GM23248 (cell line): ENCODE data around the gene CNGA2. TPM values are rescaled to one million over a fixed set of nuclear protein-coding genes. Genes with fewer than 3 reads are reported as not detected.

Experiments used
- DNase-seq: peaks from one replicate; pipeline ENCODE4 v3.0.0-alpha.2; 2015
- H2AFZ ChIP-seq: fragments of 200-600 bp; sonication (generic); 2 replicates; pipeline ENCODE4 v1.6.1; 2016; ENCODE audit warnings: antibody characterized with exemption
- H3F3A ChIP-seq: fragments of 200-600 bp; sonication (generic); 2 replicates; pipeline ENCODE4 v1.6.1; 2016; ENCODE audit warnings: mild to moderate bottlenecking, antibody characterized with exemption, mixed run types; ENCODE audit not compliant: insufficient read depth
- H3K27ac ChIP-seq: fragments of 200-600 bp; sonication (generic); 2 replicates; pipeline ENCODE4 v1.5.1; 2016; ENCODE audit warnings: mild to moderate bottlenecking
- H3K27me3 ChIP-seq: fragments of 200-600 bp; sonication (generic); replicated peaks from 2 replicates; pipeline ENCODE4 v1.6.1; 2016; ENCODE audit warnings: mild to moderate bottlenecking; ENCODE audit not compliant: insufficient read depth
- H3K36me3 ChIP-seq: fragments of 200-600 bp; sonication (generic); 2 replicates; pipeline ENCODE4 v1.6.1; 2016; ENCODE audit warnings: low read depth, mild to moderate bottlenecking
- H3K4me1 ChIP-seq: fragments of 200-600 bp; sonication (generic); 2 replicates; pipeline ENCODE4 v1.6.1; 2016; ENCODE audit warnings: mild to moderate bottlenecking; ENCODE audit not compliant: insufficient read depth
- H3K4me2 ChIP-seq: fragments of 200-600 bp; sonication (generic); one replicate; pipeline ENCODE4 v1.6.1; 2016; ENCODE audit warnings: mild to moderate bottlenecking; ENCODE audit not compliant: unreplicated experiment
- H3K4me3 ChIP-seq: fragments of 200-600 bp; sonication (generic); 2 replicates; pipeline ENCODE4 v1.5.1; 2016; ENCODE audit warnings: mild to moderate bottlenecking
- H3K79me2 ChIP-seq: fragments of 200-600 bp; sonication (generic); 2 replicates; pipeline ENCODE4 v1.6.1; 2016; ENCODE audit warnings: mild to moderate bottlenecking; ENCODE audit not compliant: insufficient read depth
- H3K9ac ChIP-seq: fragments of 200-600 bp; sonication (generic); 2 replicates; pipeline ENCODE4 v1.6.1; 2016; ENCODE audit warnings: mild to moderate bottlenecking
- H3K9me2 ChIP-seq: fragments of 200-600 bp; sonication (generic); 2 replicates; pipeline ENCODE4 v1.6.1; 2016; ENCODE audit warnings: mixed run types, mild to moderate bottlenecking, moderate library complexity; ENCODE audit not compliant: insufficient read depth
- H3K9me3 ChIP-seq: fragments of 200-600 bp; sonication (generic); one replicate; pipeline ENCODE4 v1.6.1; 2017; ENCODE audit warnings: low read depth
- H4K20me1 ChIP-seq: fragments of 200-600 bp; sonication (generic); 2 replicates; pipeline ENCODE4 v1.6.0; 2016; ENCODE audit not compliant: insufficient read depth
- EZH2 ChIP-seq: fragments of 200-600 bp; sonication (generic); IDR thresholded peaks from 2 replicates; pipeline ENCODE4 v1.6.1; 2018; ENCODE audit warnings: antibody characterized with exemption, mild to moderate bottlenecking; ENCODE audit not compliant: insufficient read depth, poor library complexity, severe bottlenecking
- EZH2phosphoT487 ChIP-seq: fragments of 200-600 bp; sonication (generic); IDR thresholded peaks from 2 replicates; pipeline ENCODE4 v1.6.1; 2018; ENCODE audit warnings: antibody characterized with exemption, moderate library complexity, mild to moderate bottlenecking, low read depth; ENCODE audit not compliant: insufficient read depth
- WGBS, 2 experiments: methylation state at CpG; one replicate each; pipeline ENCODE4 v1.1.6; 2015 to 2017; ENCODE audit warnings: low lambda C conversion rate in 2 of 2, low coverage in 1 of 2; ENCODE audit errors: missing lambda C conversion rate in 2 of 2; 5-methylcytosine and 5-hydroxymethylcytosine counted together
- in situ Hi-C: fragments of 300-500 bp; cut with MboI; formaldehyde crosslinking; loops from 2 replicates; pipeline ENCODE4 v1.15.0; 2020
- polyA plus RNA-seq: library from polyadenylated mRNA; unstranded; fragments of >200 nt; fragmentation: Nextera tagmentation; extraction: Ambion mirVana; gene quantifications from 2 replicates; pipeline ENCODE4 v1.2.1, GENCODE V29; 2016
- total RNA-seq: library from RNA; depleted of rRNA; stranded (reverse); fragments of >200 nt; shearing (Covaris generic); gene quantifications from 2 replicates; pipeline ENCODE4 v1.2.3, GENCODE V29; 2014

Gene CNGA2
- total and polyA plus RNA-seq, 2 experiments from 2014 or later, result not detected

- Histone ChIP-seq H4K20me1 (no peaks in the 10 kb centered on the region), H3K79me2 (no peaks in the 10 kb centered on the region), H3K36me3 (no peaks in the 10 kb centered on the region), H3K9me2 (no peaks in the 10 kb centered on the region), H3K9me3 (no peaks in the 10 kb centered on the region), H3K27ac (no peak overlapping the region), H2AFZ (no peak overlapping the region), H3K9ac (no peak overlapping the region), H3F3A (no peaks in the 10 kb centered on the region), H3K4me2 (no peak overlapping the region), H3K4me1 (no peaks in the 10 kb centered on the region), H3K27me3 (no peaks in the 10 kb centered on the region), H3K4me3 (no peak overlapping the region)
- TF ChIP-seq EZH2phosphoT487, result no peak
- TF ChIP-seq EZH2, result no peak
- WGBS, 2 experiments, result 42 to 43% methylated on average over 2 to 4 of the region's 4 CpGs
- no peak for DNase-seq
- in situ Hi-C loops, result no loop called here
Measured at GRCh38 chrX:151727346-151727745, 7.2 kb upstream of the CNGA2 start.

- Histone ChIP-seq H4K20me1 (no peaks in the 10 kb centered on the region), H3K4me1 (no peaks in the 10 kb centered on the region), H3K9me2 (no peaks in the 10 kb centered on the region), H3F3A (no peaks in the 10 kb centered on the region), H3K9ac (no peak overlapping the region), H3K27me3 (no peaks in the 10 kb centered on the region), H3K27ac (no peak overlapping the region), H3K4me3 (no peak overlapping the region), H2AFZ (no peak overlapping the region), H3K9me3 (no peaks in the 10 kb centered on the region), H3K79me2 (no peaks in the 10 kb centered on the region), H3K4me2 (no peak overlapping the region), H3K36me3 (no peaks in the 10 kb centered on the region)
- in situ Hi-C loops, result no loop called here
- whole genome bisulfite sequencing, 2 experiments, result 59 to 62% methylated on average over 3 to 4 of the region's 4 CpGs
- TF ChIP-seq EZH2phosphoT487 (no peak), EZH2 (no peak)
- DNase-seq, result no peak
Measured at GRCh38 chrX:151729056-151729725, 5.4 kb upstream of the CNGA2 start.

- H3K4me1 ChIP-seq, result no peaks in the 10 kb centered on the region
- no peaks in the 10 kb centered on the region for H3F3A ChIP-seq
- TF ChIP-seq EZH2 (no peak), EZH2phosphoT487 (no peak)
- H3K9me3 ChIP-seq, result no peaks in the 10 kb centered on the region
- H3K27me3 ChIP-seq, result no peaks in the 10 kb centered on the region
- H3K4me2 ChIP-seq, result no peak overlapping the region
- DNase-seq, result no peak
- no peak overlapping the region for H3K27ac ChIP-seq
- no peaks in the 10 kb centered on the region for H3K79me2 ChIP-seq
- no peaks in the 10 kb centered on the region for H3K36me3 ChIP-seq
- in situ Hi-C loops, result no loop called here
- no peak overlapping the region for H2AFZ ChIP-seq
- H4K20me1 ChIP-seq, result no peaks in the 10 kb centered on the region
- no peak overlapping the region for H3K4me3 ChIP-seq
- H3K9ac ChIP-seq, result no peak overlapping the region
- 32 to 50% methylated on average over 1 to 2 of the region's 2 CpGs for WGBS, 2 experiments
- no peaks in the 10 kb centered on the region for H3K9me2 ChIP-seq
Measured at GRCh38 chrX:151735219-151735618, 673 bp downstream of the CNGA2 start.

GRCh38 chrX:151736685-151737084 lies 2.1 kb downstream of the CNGA2 start:
- no peak overlapping the region for H3K9ac ChIP-seq
- no peak overlapping the region for H3K4me3 ChIP-seq
- H3K4me2 ChIP-seq, result no peak overlapping the region
- no peaks in the 10 kb centered on the region for H3K9me3 ChIP-seq
- no peaks in the 10 kb centered on the region for H3K9me2 ChIP-seq
- H3K79me2 ChIP-seq, result no peaks in the 10 kb centered on the region
- TF ChIP-seq EZH2, result no peak
- no peak for TF ChIP-seq EZH2phosphoT487
- H2AFZ ChIP-seq, result no peak overlapping the region
- no peak overlapping the region for H3K27ac ChIP-seq
- in situ Hi-C loops, result no loop called here
- H3K4me1 ChIP-seq, result no peaks in the 10 kb centered on the region
- H3K27me3 ChIP-seq, result no peaks in the 10 kb centered on the region
- 46 to 54% methylated on average over 6 of the region's 6 CpGs for WGBS, 2 experiments
- no peaks in the 10 kb centered on the region for H4K20me1 ChIP-seq
- DNase-seq, result no peak
- no peaks in the 10 kb centered on the region for H3F3A ChIP-seq
- no peaks in the 10 kb centered on the region for H3K36me3 ChIP-seq

- 17 to 32% methylated on average over 3 to 5 of the region's 5 CpGs for WGBS, 2 experiments
- H3K27me3 ChIP-seq, result no peaks in the 10 kb centered on the region
- no peaks in the 10 kb centered on the region for H3K36me3 ChIP-seq
- TF ChIP-seq EZH2phosphoT487, result no peak
- TF ChIP-seq EZH2, result no peak
- H3K4me3 ChIP-seq, result no peak overlapping the region
- no peaks in the 10 kb centered on the region for H3K79me2 ChIP-seq
- no peak overlapping the region for H3K27ac ChIP-seq
- no peak for DNase-seq
- H3K4me1 ChIP-seq, result no peaks in the 10 kb centered on the region
- no peak overlapping the region for H3K4me2 ChIP-seq
- H3K9me2 ChIP-seq, result no peaks in the 10 kb centered on the region
- in situ Hi-C loops, result no loop called here
- no peak overlapping the region for H3K9ac ChIP-seq
- H2AFZ ChIP-seq, result no peak overlapping the region
- H3F3A ChIP-seq, result no peaks in the 10 kb centered on the region
- no peaks in the 10 kb centered on the region for H3K9me3 ChIP-seq
- H4K20me1 ChIP-seq, result no peaks in the 10 kb centered on the region
Measured at GRCh38 chrX:151737494-151737893, 2.9 kb downstream of the CNGA2 start.
